Peyer's patch (tissue), 4 donors: ENCODE measurements around the gene OPTN. TPM values are rescaled to one million over a fixed set of nuclear protein-coding genes. Genes with fewer than 3 reads are reported as not detected.
"Not testable (repeated sequence)": the region's sequence is repeated elsewhere in the genome, so short reads cannot be mapped to it uniquely, and the experiment has no call there.

Experiments used
- DNase-seq, 3 donors: peaks; one replicate each; pipeline ENCODE4 v3.0.0-alpha.2; 2017 to 2019
- H3K27ac ChIP-seq, 4 donors: fragments of 200-600 bp; sonication (generic); one replicate each; pipeline ENCODE4 v1.5.1; 2016 to 2019
- H3K27me3 ChIP-seq, 2 donors: fragments of 200-600 bp; sonication (generic); one replicate each; pipeline ENCODE4 v1.5.1; 2019
- H3K36me3 ChIP-seq, 3 donors: fragments of 200-600 bp; sonication (generic); one replicate each; pipeline ENCODE4 v1.5.1; 2016 to 2019
- H3K4me1 ChIP-seq, 4 donors: fragments of 200-600 bp; sonication (generic); one replicate each; pipeline ENCODE4 v1.5.1; 2016 to 2019
- H3K4me3 ChIP-seq, 4 donors: fragments of 200-600 bp; sonication (generic); 1 replicate in 3 of 4; 2 replicates in 1 of 4; pipeline ENCODE4 v1.5.1; 2016 to 2019; ENCODE audit warnings: mild to moderate bottlenecking in 1 of 4
- H3K9me3 ChIP-seq, 4 donors: fragments of 200-600 bp; sonication (generic); one replicate each; pipeline ENCODE4 v1.5.1; 2016 to 2019; ENCODE audit warnings: mild to moderate bottlenecking in 1 of 4
- CTCF ChIP-seq, 6 experiments: fragments of 450-650 bp in 4 of 6; fragments of 200-600 bp in 2 of 6; sonication (generic) in 1 of 6; IDR thresholded peaks; one replicate each; pipeline ENCODE4 v1.5.1; 2017 to 2019; ENCODE audit warnings: antibody characterized with exemption in 6 of 6, mild to moderate bottlenecking in 3 of 6, moderate library complexity in 1 of 6
- POLR2A ChIP-seq, 2 donors: fragments of 450-650 bp; IDR thresholded peaks; one replicate each; pipeline ENCODE4 v1.5.1; 2017; ENCODE audit warnings: antibody characterized with exemption in 2 of 2, mild to moderate bottlenecking in 2 of 2, moderate library complexity in 2 of 2
- total RNA-seq, 4 donors: library from RNA; depleted of rRNA; stranded (reverse); fragments of >200 nt; gene quantifications; one replicate each; pipeline ENCODE4 v1.1.0, GENCODE V29; 2016

Gene OPTN
- total RNA-seq, 4 donors from 2014 or later, result 68.0 to 111 (median 90.7) TPM

- no peak for DNase-seq
- Histone ChIP-seq H3K4me3 (no peak overlapping the region), H3K27me3 (no peaks in the 10 kb centered on the region), H3K27ac (no peak overlapping the region), H3K4me1 (no peaks in the 10 kb centered on the region), H3K9me3 (no peaks in the 10 kb centered on the region), H3K36me3 (no peaks in the 10 kb centered on the region)
- TF ChIP-seq CTCF (IDR thresholded peaks at IDR 0.05) (no peak), POLR2A (IDR thresholded peaks at IDR 0.05) (no peak)
Measured at GRCh38 chr10:13092291-13093102, 7.5 kb upstream of the OPTN start.

GRCh38 chr10:13094082-13094481 lies 5.9 kb upstream of the OPTN start:
- not testable (repeated sequence) for H3K4me3 ChIP-seq, H3K27me3 ChIP-seq, H3K4me1 ChIP-seq, H3K36me3 ChIP-seq, H3K27ac ChIP-seq, DNase-seq, H3K9me3 ChIP-seq

GRCh38 chr10:13095094-13095493 lies 4.9 kb upstream of the OPTN start:
- Histone ChIP-seq H3K27me3 (no peaks in the 10 kb centered on the region), H3K4me3 (no peak overlapping the region), H3K36me3 (no peaks in the 10 kb centered on the region), H3K4me1 (peaks cover 0 to 6% (median 0%) of the 10 kb centered on the region in 4 donors), H3K27ac (no peak overlapping the region), H3K9me3 (no peaks in the 10 kb centered on the region)
- no peak for TF ChIP-seq POLR2A (IDR thresholded peaks at IDR 0.05)
- no peak for TF ChIP-seq CTCF (IDR thresholded peaks at IDR 0.05)
- no peak for DNase-seq

- no peak for DNase-seq
- no peaks in the 10 kb centered on the region for H3K27me3 ChIP-seq
Measured at GRCh38 chr10:13095929-13096328, 4.0 kb upstream of the OPTN start.

GRCh38 chr10:13099144-13099665 lies 758 bp upstream of the OPTN start:
- peak; percentile 47 to 74 (median 61) for DNase-seq
- TF ChIP-seq POLR2A (IDR thresholded peaks at IDR 0.05), result no peak
- TF ChIP-seq CTCF (IDR thresholded peaks at IDR 0.05), result peak in 4 of 6 experiments; percentile 30 to 50 (median 41)
- peak overlapping the region; percentile 91 to 99 (median 95) for H3K4me3 ChIP-seq
- no peaks in the 10 kb centered on the region for H3K36me3 ChIP-seq
- H3K27ac ChIP-seq, result peak overlapping the region; percentile 91 to 100 (median 97)
- H3K9me3 ChIP-seq, result no peaks in the 10 kb centered on the region
- H3K27me3 ChIP-seq, result no peaks in the 10 kb centered on the region
- H3K4me1 ChIP-seq, result peaks cover 0 to 26% (median 0%) of the 10 kb centered on the region in 4 donors

More at GRCh38 chr10:13095929-13096328, 4.0 kb upstream of the OPTN start:
- H3K27ac ChIP-seq, result no peak overlapping the region
- no peak overlapping the region for H3K4me3 ChIP-seq
- no peaks in the 10 kb centered on the region for H3K9me3 ChIP-seq
- TF ChIP-seq POLR2A (IDR thresholded peaks at IDR 0.05) (no peak), CTCF (IDR thresholded peaks at IDR 0.05) (no peak)
- H3K4me1 ChIP-seq, result peaks cover 0 to 6% (median 0%) of the 10 kb centered on the region in 4 donors
- no peaks in the 10 kb centered on the region for H3K36me3 ChIP-seq
